Neural crest cell (in vitro differentiated cells): Measurements from ENCODE around the gene PMEL. TPM values are rescaled to one million over a fixed set of nuclear protein-coding genes. Genes with fewer than 3 reads are reported as not detected.

Experiments used
- DNase-seq: peaks from one replicate; pipeline ENCODE4 v3.0.0; 2021; ENCODE audit warnings: low read depth, mixed read lengths, low spot score
- H3K27ac Mint-ChIP-seq: one replicate; pipeline ENCODE4 v1.8.0; 2021; ENCODE audit warnings: mild to moderate bottlenecking, mixed read lengths; ENCODE audit not compliant: unreplicated experiment
- H3K27me3 Mint-ChIP-seq: 2 replicates; pipeline ENCODE4 v1.8.0; 2021; ENCODE audit warnings: low read depth, mild to moderate bottlenecking, mixed read lengths
- H3K36me3 Mint-ChIP-seq: 2 replicates; pipeline ENCODE4 v1.8.0; 2021; ENCODE audit warnings: low read depth, mild to moderate bottlenecking, mixed read lengths
- H3K4me1 Mint-ChIP-seq: 2 replicates; pipeline ENCODE4 v1.8.0; 2021; ENCODE audit warnings: mixed read lengths
- H3K4me3 Mint-ChIP-seq: one replicate; pipeline ENCODE4 v1.8.0; 2021; ENCODE audit warnings: mild to moderate bottlenecking, mixed read lengths
- H3K9me3 Mint-ChIP-seq: 2 replicates; pipeline ENCODE4 v1.8.0; 2021; ENCODE audit warnings: mixed read lengths
- total RNA-seq: library from RNA; stranded (reverse); gene quantifications from 2 replicates; pipeline ENCODE4 v1.2.1, GENCODE V29; 2021
- TF ChIP-seq, protein P1 (sequence below): fragments of 200-600 bp; sonication (generic); conservative IDR thresholded peaks from 2 replicates; pipeline ENCODE4 v1.5.0; 2021; ENCODE audit warnings: antibody characterized with exemption, mild to moderate bottlenecking

Gene PMEL
- total RNA-seq, 1 donor from 2014 or later, result 36.9 TPM

DNA sequence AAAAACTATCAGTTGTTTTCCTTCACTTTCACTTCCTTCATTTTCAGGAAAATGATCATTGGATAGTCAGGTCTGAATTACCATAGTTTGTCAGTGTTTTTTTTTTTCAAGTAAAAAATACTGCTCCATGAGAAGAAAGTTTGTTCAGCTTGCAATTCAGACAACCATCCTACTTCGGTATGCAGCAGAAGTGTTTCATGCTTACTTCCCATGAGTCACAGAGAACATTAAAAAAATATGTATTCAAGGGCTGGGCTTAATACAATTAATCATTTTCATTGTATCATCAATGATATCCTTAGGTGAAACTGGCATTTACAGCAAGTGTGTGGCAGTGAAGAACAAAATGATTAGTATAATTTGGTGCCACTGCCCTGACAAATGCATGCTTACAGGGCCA is 59.8 kb downstream of the PMEL start:
- no peaks in the 10 kb centered on the region for H3K9me3 Mint-ChIP-seq
- no peak overlapping the region for H3K4me3 Mint-ChIP-seq
- DNase-seq, result no peak
- no peaks in the 10 kb centered on the region for H3K27me3 Mint-ChIP-seq
- H3K36me3 Mint-ChIP-seq, result peaks cover 10% of the 10 kb centered on the region
- H3K27ac Mint-ChIP-seq, result no peak overlapping the region
- TF ChIP-seq, protein P1, sequence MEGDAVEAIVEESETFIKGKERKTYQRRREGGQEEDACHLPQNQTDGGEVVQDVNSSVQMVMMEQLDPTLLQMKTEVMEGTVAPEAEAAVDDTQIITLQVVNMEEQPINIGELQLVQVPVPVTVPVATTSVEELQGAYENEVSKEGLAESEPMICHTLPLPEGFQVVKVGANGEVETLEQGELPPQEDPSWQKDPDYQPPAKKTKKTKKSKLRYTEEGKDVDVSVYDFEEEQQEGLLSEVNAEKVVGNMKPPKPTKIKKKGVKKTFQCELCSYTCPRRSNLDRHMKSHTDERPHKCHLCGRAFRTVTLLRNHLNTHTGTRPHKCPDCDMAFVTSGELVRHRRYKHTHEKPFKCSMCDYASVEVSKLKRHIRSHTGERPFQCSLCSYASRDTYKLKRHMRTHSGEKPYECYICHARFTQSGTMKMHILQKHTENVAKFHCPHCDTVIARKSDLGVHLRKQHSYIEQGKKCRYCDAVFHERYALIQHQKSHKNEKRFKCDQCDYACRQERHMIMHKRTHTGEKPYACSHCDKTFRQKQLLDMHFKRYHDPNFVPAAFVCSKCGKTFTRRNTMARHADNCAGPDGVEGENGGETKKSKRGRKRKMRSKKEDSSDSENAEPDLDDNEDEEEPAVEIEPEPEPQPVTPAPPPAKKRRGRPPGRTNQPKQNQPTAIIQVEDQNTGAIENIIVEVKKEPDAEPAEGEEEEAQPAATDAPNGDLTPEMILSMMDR, result no peak
- H3K4me1 Mint-ChIP-seq, result peaks cover 13% of the 10 kb centered on the region

Other genes with a start within 250 kb of the PMEL start
- gene BLOC1S1, start 250.0 kb downstream of the PMEL start, total RNA-seq, result 105 and 111 TPM in 2 replicates
- 10.4 and 14.2 TPM in 2 replicates for gene RDH5, start 245.6 kb downstream of the PMEL start, total RNA-seq
- gene CD63, start 237.0 kb downstream of the PMEL start, total RNA-seq, result 535 and 560 TPM in 2 replicates
- 66.6 and 67.0 TPM in 2 replicates for gene GDF11, start 222.9 kb downstream of the PMEL start, total RNA-seq
- 121 and 123 TPM in 2 replicates for gene SARNP, start 148.3 kb downstream of the PMEL start, total RNA-seq
- gene ORMDL2, start 148.0 kb downstream of the PMEL start, total RNA-seq, result 32.6 and 33.3 TPM in 2 replicates
- gene DNAJC14, start 136.5 kb downstream of the PMEL start, total RNA-seq, result 35.3 and 40.3 TPM in 2 replicates
- gene MMP19, start 123.1 kb downstream of the PMEL start, total RNA-seq, result not detected in 2 replicates
- gene PYM1, start 38.1 kb downstream of the PMEL start, total RNA-seq, result 54.0 and 56.8 TPM in 2 replicates
- gene DGKA, start 34.9 kb downstream of the PMEL start, total RNA-seq, result 17.1 and 18.8 TPM in 2 replicates
- gene CDK2, start 788 bp upstream of the PMEL start, total RNA-seq, result 125 TPM in 2 replicates
- gene RAB5B, start 8.0 kb upstream of the PMEL start, total RNA-seq, result 86.5 and 97.3 TPM in 2 replicates
- 30.4 and 33.7 TPM in 2 replicates for gene SUOX, start 31.2 kb upstream of the PMEL start, total RNA-seq
- gene IKZF4, start 55.0 kb upstream of the PMEL start, total RNA-seq, result 42.3 and 45.5 TPM in 2 replicates
- 32.3 and 43.1 TPM in 2 replicates for gene RPS26, start 75.9 kb upstream of the PMEL start, total RNA-seq
- 144 and 152 TPM in 2 replicates for gene ERBB3, start 114.1 kb upstream of the PMEL start, total RNA-seq
- 201 and 213 TPM in 2 replicates for gene PA2G4, start 138.5 kb upstream of the PMEL start, total RNA-seq
- gene RPL41, start 150.6 kb upstream of the PMEL start, total RNA-seq, result 4,478 and 4,582 TPM in 2 replicates
- 19.1 and 19.3 TPM in 2 replicates for gene ZC3H10, start 152.2 kb upstream of the PMEL start, total RNA-seq
- 118 and 121 TPM in 2 replicates for gene ESYT1, start 162.2 kb upstream of the PMEL start, total RNA-seq
- gene MYL6B, start 186.5 kb upstream of the PMEL start, total RNA-seq, result 178 and 189 TPM in 2 replicates
- gene MYL6, start 192.3 kb upstream of the PMEL start, total RNA-seq, result 924 TPM in 2 replicates
- 164 and 172 TPM in 2 replicates for gene SMARCC2, start 223.4 kb upstream of the PMEL start, total RNA-seq